Psoas muscle (tissue), 8 donors: ENCODE measurements around the gene DAZ2. TPM values are rescaled to one million over a fixed set of nuclear protein-coding genes. Genes with fewer than 3 reads are reported as not detected.
"Not testable (repeated sequence)": the region's sequence is repeated elsewhere in the genome, so short reads cannot be mapped to it uniquely, and the experiment has no call there.

Source experiments
- ATAC-seq, 4 donors: fragments of 200-7000 bp; cut with Tn5 transposase; one replicate each; pipeline ENCODE4 v1.9.1; 2020; ENCODE audit warnings: moderate library complexity in 3 of 4, mild to moderate bottlenecking in 2 of 4
- DNase-seq, 2 donors: peaks; one replicate each; pipeline ENCODE4 v3.0.0-alpha.2; 2020
- H3K27ac ChIP-seq: fragments of 200-600 bp; one replicate; pipeline ENCODE4 v1.8.0; 2022
- H3K27me3 ChIP-seq, 3 donors: fragments of 200-600 bp in 1 of 3; one replicate each; pipeline versions ENCODE4 v1.6.1 to v1.8.0; 2013 to 2022; ENCODE audit warnings: low read length in 2 of 3, mild to moderate bottlenecking in 2 of 3, moderate library complexity in 1 of 3; ENCODE audit not compliant: insufficient read depth in 3 of 3
- H3K36me3 ChIP-seq, 2 donors: fragments of 200-600 bp in 1 of 2; one replicate each; pipeline versions ENCODE4 v1.6.1 to v1.8.0; 2013 to 2022; ENCODE audit warnings: low read depth in 1 of 2, mild to moderate bottlenecking in 1 of 2, moderate library complexity in 1 of 2; ENCODE audit not compliant: insufficient read depth in 1 of 2
- H3K4me1 ChIP-seq: fragments of 200-600 bp; one replicate; pipeline ENCODE4 v1.8.0; 2022
- H3K4me3 ChIP-seq: fragments of 200-600 bp; one replicate; pipeline ENCODE4 v1.8.0; 2022; ENCODE audit warnings: mild to moderate bottlenecking
- H3K9me3 ChIP-seq: fragments of 200-600 bp; one replicate; pipeline ENCODE4 v1.8.0; 2022
- WGBS, 3 donors: extraction: QIAGEN DNeasy Blood & Tissue Kit; methylation state at CpG; one replicate each; pipeline versions ENCODE4 v1.1.6 to v1.1.7; 2013; 5-methylcytosine and 5-hydroxymethylcytosine counted together
- intact Hi-C, 2 donors: fragments of 100-400 bp; cut with DNase I; formaldehyde crosslinking; loops; one replicate each; pipeline versions ENCODE4 v1.11.0 to v1.14.2; 2022
- long read RNA-seq, 2 donors: library from polyadenylated mRNA; unstranded; transcript quantifications; one replicate each; pipeline ENCODE4 v2.0.0, GENCODE V29; 2021
- polyA plus RNA-seq, 3 donors: library from polyadenylated mRNA; stranded (reverse); fragments of 200-250 nt; gene quantifications; one replicate each; pipeline ENCODE4 v1.2.3, GENCODE V29; 2013
- total RNA-seq, 4 donors: library from RNA; stranded (reverse); fragmentation: NEBNext Ultra II Directional in 2 of 4; extraction: Animal tissue kit (Norgen Biotek cat#: 25700) in 2 of 4; gene quantifications; one replicate each; pipeline versions ENCODE4 v1.2.1 to v1.2.4, GENCODE V29; 2021 to 2023
- donor health status: healthy with polysubstance abuse.
- donor health status: DM: no; HTN: no; CAD: no; lungs with moderate emphysema.
- donor health status: Bipolar disorder and iron deficiency.
- donor health status: healthy.
- donor health status: DM: yes; HTN: yes; CAD: no.
- donor health status: DM: no; HTN: no; CAD: no.
- donor health status: DM: no; HTN: no; CAD: no.
- donor health status: DM: yes; HTN: yes; CAD: no.

DAZ2 gene, protein sequence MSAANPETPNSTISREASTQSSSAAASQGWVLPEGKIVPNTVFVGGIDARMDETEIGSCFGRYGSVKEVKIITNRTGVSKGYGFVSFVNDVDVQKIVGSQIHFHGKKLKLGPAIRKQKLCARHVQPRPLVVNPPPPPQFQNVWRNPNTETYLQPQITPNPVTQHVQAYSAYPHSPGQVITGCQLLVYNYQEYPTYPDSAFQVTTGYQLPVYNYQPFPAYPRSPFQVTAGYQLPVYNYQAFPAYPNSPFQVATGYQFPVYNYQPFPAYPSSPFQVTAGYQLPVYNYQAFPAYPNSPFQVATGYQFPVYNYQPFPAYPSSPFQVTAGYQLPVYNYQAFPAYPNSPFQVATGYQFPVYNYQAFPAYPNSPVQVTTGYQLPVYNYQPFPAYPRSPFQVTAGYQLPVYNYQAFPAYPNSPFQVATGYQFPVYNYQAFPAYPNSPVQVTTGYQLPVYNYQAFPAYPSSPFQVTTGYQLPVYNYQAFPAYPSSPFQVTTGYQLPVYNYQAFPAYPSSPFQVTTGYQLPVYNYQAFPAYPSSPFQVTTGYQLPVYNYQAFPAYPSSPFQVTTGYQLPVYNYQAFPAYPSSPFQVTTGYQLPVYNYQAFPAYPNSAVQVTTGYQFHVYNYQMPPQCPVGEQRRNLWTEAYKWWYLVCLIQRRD
- total RNA-seq: not detected
- not detected for polyA plus RNA-seq
- long read RNA-seq, donor 1: 0 reads
- long read RNA-seq, donor 2: 0 reads

DNA sequence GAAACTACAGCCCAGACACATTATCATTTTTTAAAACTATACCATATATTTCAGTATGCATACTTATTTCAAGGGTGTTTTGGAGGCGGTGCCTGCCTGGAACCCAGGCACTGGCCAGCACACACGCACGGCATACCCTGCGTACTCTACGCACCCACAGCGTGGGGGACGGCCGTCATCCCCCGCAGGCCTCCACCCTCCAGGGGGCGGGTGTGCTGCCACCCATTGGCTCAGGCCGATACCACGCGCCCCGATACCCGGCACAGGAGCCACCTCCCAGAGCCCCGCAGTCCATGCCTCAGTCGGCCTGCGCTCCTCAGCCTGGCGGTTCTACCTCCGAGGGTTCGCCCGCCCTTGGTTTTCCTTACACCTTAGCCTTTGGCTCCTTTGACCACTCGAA, at the start of gene DAZ2:
Gene DAZ2 (plus strand): TSS at position 301 of the 400 bp plus-strand sequence. CDS start 208 bp downstream, outside the sequence.
- WGBS, 3 donors: no CpG with 5 or more reads among the region's 23 CpGs
- H3K9me3 ChIP-seq, H3K36me3 ChIP-seq, intact Hi-C loops, H3K27ac ChIP-seq, ATAC-seq, H3K4me1 ChIP-seq, DNase-seq, H3K27me3 ChIP-seq, H3K4me3 ChIP-seq: not testable (repeated sequence)

DNA sequence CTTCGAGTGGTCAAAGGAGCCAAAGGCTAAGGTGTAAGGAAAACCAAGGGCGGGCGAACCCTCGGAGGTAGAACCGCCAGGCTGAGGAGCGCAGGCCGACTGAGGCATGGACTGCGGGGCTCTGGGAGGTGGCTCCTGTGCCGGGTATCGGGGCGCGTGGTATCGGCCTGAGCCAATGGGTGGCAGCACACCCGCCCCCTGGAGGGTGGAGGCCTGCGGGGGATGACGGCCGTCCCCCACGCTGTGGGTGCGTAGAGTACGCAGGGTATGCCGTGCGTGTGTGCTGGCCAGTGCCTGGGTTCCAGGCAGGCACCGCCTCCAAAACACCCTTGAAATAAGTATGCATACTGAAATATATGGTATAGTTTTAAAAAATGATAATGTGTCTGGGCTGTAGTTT, 20.4 kb upstream of the DAZ2 start, which contains the start of gene DAZ1:
Gene DAZ1 (minus strand): TSS at position 101 of the 400 bp plus-strand sequence. CDS start 208 bp downstream, outside the sequence.
- H3K27ac ChIP-seq, H3K36me3 ChIP-seq, H3K4me3 ChIP-seq, intact Hi-C loops, H3K9me3 ChIP-seq, H3K27me3 ChIP-seq, H3K4me1 ChIP-seq, ATAC-seq, DNase-seq: not testable (repeated sequence)
- no CpG with 5 or more reads among the region's 23 CpGs for WGBS, 3 donors

DNA sequence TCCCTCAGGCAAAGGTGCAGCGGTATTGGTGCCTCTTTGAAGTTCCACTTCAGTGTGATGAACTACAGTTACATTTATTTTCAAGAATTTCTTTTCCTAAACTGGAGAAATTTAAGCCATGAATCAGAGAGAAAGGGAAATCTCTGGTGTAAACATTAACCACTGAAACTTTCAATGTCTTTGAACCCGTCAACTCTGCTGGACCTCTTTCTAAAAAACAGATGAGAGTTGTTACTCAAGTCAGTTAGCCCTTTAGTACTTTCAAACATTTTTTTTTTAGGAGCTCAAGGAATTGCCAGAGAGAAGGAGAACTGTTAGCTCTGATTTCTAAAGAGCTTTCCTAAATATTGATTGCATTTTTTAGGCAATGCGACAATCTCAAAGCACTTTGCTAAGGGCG, 11.9 kb upstream of the DAZ2 start:
- H3K4me1 ChIP-seq, H3K27ac ChIP-seq, intact Hi-C loops, ATAC-seq, DNase-seq, H3K36me3 ChIP-seq, H3K4me3 ChIP-seq, H3K27me3 ChIP-seq, H3K9me3 ChIP-seq: not testable (repeated sequence)
- WGBS, 3 donors: no CpG with 5 or more reads among the region's 4 CpGs

DNA sequence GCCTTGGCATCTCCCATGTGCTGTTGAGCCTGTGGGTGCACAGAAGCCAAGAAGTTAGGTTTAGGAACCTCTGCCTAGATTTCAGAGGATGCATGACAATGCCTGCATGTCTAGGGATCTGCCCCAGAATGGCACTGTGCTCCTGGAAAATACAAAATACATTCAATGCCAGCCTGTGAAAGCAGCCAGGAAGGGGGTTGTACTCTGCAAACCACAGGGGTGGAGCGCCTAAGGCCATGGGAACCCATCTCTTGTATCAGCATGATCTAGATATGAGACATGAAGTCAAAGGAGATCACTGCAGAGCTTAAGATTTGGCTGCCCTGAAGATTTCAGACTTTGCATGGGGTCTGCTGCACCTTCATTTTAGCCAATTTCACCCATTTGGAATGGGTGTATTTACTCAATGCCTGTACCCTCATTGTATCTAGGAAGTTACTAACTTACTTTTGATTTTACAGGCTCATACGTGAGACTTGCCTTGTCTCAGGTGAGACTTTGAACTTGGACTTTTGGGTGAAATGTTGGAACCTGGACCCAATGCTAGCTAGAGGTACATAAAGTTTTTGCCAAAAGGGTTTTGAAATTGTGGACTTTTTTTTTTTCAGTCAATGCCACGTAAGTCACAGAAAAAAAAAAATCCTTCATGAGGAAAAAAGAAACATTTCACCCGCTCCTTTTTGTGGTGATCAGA, 9.4 kb upstream of the DAZ2 start:
- H3K27ac ChIP-seq, DNase-seq, H3K27me3 ChIP-seq, H3K9me3 ChIP-seq, H3K4me3 ChIP-seq, H3K4me1 ChIP-seq, ATAC-seq, H3K36me3 ChIP-seq, intact Hi-C loops: not testable (repeated sequence)
- WGBS, 3 donors: no CpG with 5 or more reads among the region's 4 CpGs

DNA sequence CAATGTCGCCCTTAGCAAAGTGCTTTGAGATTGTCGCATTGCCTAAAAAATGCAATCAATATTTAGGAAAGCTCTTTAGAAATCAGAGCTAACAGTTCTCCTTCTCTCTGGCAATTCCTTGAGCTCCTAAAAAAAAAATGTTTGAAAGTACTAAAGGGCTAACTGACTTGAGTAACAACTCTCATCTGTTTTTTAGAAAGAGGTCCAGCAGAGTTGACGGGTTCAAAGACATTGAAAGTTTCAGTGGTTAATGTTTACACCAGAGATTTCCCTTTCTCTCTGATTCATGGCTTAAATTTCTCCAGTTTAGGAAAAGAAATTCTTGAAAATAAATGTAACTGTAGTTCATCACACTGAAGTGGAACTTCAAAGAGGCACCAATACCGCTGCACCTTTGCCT, 8.7 kb upstream of the DAZ2 start:
- H3K36me3 ChIP-seq, H3K27me3 ChIP-seq, ATAC-seq, DNase-seq, H3K4me1 ChIP-seq, intact Hi-C loops, H3K27ac ChIP-seq, H3K9me3 ChIP-seq, H3K4me3 ChIP-seq: not testable (repeated sequence)
- no CpG with 5 or more reads among the region's 4 CpGs for WGBS, 3 donors

Other genes starting within 250 kb of the DAZ2 start
- gene BPY2, start 235.3 kb upstream of the DAZ2 start, total RNA-seq: not detected
- gene BPY2, start 235.3 kb upstream of the DAZ2 start, polyA plus RNA-seq: not detected
- gene DAZ1, start 20.5 kb upstream of the DAZ2 start, total RNA-seq: not detected
- not detected for gene DAZ1, start 20.5 kb upstream of the DAZ2 start, polyA plus RNA-seq